ENCODE measurements around the gene PRSS2.

The PRSS2 gene

GRCh38 chr7:142800088-142800487, 29.3 kb downstream of the PRSS2 start:
- DNase-seq (ENCODE audit: insufficient read length, low spot score) (no peak), FAIRE-seq (no peak)
- no peak for TF ChIP-seq CTCF (IDR thresholded peaks at IDR 0.05; ENCODE audit: insufficient read depth, missing control alignments)

GRCh38 chr7:142800699-142801260, 30.0 kb downstream of the PRSS2 start:
- DNase-seq (ENCODE audit: insufficient read length, low spot score) (no peak), FAIRE-seq (no peak)
- no peak for TF ChIP-seq CTCF (IDR thresholded peaks at IDR 0.05; ENCODE audit: insufficient read depth, missing control alignments)

- no peak for TF ChIP-seq CTCF (IDR thresholded peaks at IDR 0.05; ENCODE audit: insufficient read depth, missing control alignments)
- DNase-seq (ENCODE audit: insufficient read length, low spot score) (no peak), FAIRE-seq (no peak)
These were observed 31.0 kb downstream of the PRSS2 start for GRCh38 chr7:142801601-142802295.

- DNase-seq (ENCODE audit: insufficient read length, low spot score) (no peak), FAIRE-seq (no peak)
- no peak for TF ChIP-seq CTCF (IDR thresholded peaks at IDR 0.05; ENCODE audit: insufficient read depth, missing control alignments)
These were observed 31.5 kb downstream of the PRSS2 start for GRCh38 chr7:142802301-142802700.

- DNase-seq (ENCODE audit: insufficient read length, low spot score) (no peak), FAIRE-seq (no peak)
- TF ChIP-seq CTCF (IDR thresholded peaks at IDR 0.05; ENCODE audit: insufficient read depth, missing control alignments) = no peak
These were observed 33.1 kb downstream of the PRSS2 start for GRCh38 chr7:142803901-142804300.

- TF ChIP-seq CTCF (IDR thresholded peaks at IDR 0.05; ENCODE audit: insufficient read depth, missing control alignments) = no peak
- FAIRE-seq (no peak), DNase-seq (ENCODE audit: insufficient read length, low spot score) (no peak)
These were observed 34.0 kb downstream of the PRSS2 start for GRCh38 chr7:142804728-142805207.

GRCh38 chr7:142805350-142806021, 34.7 kb downstream of the PRSS2 start:
- DNase-seq (ENCODE audit: insufficient read length, low spot score) = no peak
- no peak for FAIRE-seq
- TF ChIP-seq CTCF (IDR thresholded peaks at IDR 0.05; ENCODE audit: insufficient read depth, missing control alignments) = no peak
